Myocyte (in vitro differentiated cells): ENCODE results near the gene PROKR2. TPM values are rescaled to one million over a fixed set of nuclear protein-coding genes. Genes with fewer than 3 reads are reported as not detected.

Source experiments
- DNase-seq: peaks from one replicate; pipeline ENCODE4 v3.0.0-alpha.2; 2012; ENCODE audit warnings: low read depth
- total RNA-seq: library from RNA; depleted of rRNA; stranded (reverse); fragments of >200 nt; gene quantifications from 2 replicates; pipeline ENCODE4 v1.2.3, GENCODE V29; 2014

Gene PROKR2
- total RNA-seq, 1 donor from 2014 or later, result not detected

DNA sequence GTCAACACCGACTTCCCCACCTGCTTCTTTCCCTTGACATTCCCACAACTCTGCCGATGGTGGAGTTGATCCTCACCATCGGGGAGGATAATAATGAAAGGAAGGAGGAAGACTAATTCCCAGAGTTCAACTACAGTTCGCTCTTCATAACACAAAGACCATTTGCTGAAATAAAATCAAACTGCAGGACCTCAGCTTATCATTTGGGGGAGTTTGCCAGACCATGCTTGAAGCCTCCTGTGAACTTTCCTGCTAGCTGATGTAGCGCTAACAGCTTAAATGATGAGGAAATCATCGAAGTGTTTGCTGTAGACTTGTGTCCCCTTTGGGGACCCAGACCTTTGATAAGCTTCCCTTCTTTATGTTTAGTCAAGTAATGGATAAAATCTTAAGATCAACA, 26.2 kb downstream of the PROKR2 start:
- no peak for DNase-seq

GRCh38 chr20:5282561-5282960, 34.2 kb downstream of the PROKR2 start:
- no peak for DNase-seq

GRCh38 chr20:5279661-5280060, 37.1 kb downstream of the PROKR2 start:
- no peak for DNase-seq

DNA sequence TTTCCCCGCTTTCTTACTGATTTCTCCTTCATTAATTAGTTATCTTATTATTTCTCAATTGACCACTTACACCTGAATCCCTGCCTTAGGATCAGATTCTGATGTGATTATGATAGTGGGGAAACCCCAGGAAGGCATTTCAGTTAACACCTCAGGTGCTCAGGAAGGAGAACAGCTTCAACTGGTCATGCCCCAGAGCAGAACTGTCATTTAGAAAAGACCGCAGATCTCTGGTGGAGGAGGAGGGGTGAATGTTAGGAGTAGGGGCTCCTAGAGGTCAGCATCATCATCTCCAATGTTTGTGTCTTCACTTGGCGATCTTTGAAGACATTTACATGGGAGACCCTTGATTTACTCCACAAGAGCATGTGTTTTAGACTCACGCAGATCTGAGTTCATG, 44.5 kb downstream of the PROKR2 start:
- no peak for DNase-seq

GRCh38 chr20:5270603-5271002, 46.2 kb downstream of the PROKR2 start:
- no peak for DNase-seq

DNA sequence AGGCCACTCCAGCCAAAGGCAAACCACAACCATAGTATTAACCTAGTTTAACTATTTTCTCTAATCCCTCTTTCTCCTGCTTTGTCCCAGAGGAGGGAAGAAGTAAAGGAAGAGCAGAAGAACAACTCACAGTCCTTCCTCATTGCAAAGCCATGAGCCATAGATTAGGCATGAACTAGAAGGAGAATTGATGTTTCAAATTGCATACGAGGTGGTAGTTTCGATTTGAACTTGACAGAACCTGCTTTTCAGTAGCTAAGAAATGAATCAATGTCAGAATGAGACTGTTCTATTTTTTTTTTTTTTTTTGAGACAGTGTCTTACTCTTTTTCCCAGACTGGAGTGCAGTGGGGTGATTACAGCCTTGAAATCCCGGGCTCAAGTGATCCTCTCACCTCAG, 48.3 kb downstream of the PROKR2 start:
- DNase-seq, result no peak

DNA sequence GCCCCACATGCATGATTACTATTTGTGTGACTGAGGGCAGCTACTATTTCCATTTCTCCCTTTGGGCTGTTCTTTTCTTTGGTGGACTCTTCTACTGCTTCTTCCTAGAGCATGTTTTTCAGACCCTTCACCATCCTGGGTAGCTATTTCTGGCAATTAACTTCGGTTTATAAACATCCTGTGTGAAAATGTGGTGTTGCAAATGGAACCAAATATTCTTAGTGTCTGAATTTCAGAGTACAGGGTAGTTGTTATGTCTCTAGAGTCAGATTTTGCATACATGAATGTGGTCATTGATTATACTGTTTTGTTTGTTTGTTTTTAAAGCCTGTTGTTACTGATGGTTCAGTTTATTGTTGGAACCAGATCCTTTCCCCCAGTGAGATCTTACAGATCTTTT, 49.7 kb downstream of the PROKR2 start:
- DNase-seq, result no peak

Other genes starting within 250 kb of the PROKR2 start
- gene TMEM230, start 203.9 kb downstream of the PROKR2 start, total RNA-seq, result 113 and 120 TPM in 2 replicates
- gene PCNA, start 197.0 kb downstream of the PROKR2 start, total RNA-seq, result 57.8 and 63.9 TPM in 2 replicates
- gene CDS2, start 189.9 kb downstream of the PROKR2 start, total RNA-seq, result 29.2 and 43.0 TPM in 2 replicates